Daoy (cell line): ENCODE measurements around the gene RNU1-2. TPM values are rescaled to one million over a fixed set of nuclear protein-coding genes. Genes with fewer than 3 reads are reported as not detected.
"Not testable (repeated sequence)": the region's sequence is repeated elsewhere in the genome, so short reads cannot be mapped to it uniquely, and the experiment has no call there.

Experiments used
- DNase-seq: peaks from one replicate; pipeline ENCODE4 v3.0.0-alpha.2; 2015; ENCODE audit warnings: low read depth
- total RNA-seq: library from RNA; depleted of rRNA; stranded (reverse); fragments of >200 nt; shearing (Covaris generic); gene quantifications from 2 replicates; pipeline ENCODE4 v1.2.3, GENCODE V29; 2014; rRNA removed

The RNU1-2 gene
- total RNA-seq, 1 experiment from 2014 or later = 832 TPM

GRCh38 chr1:16925635-16926490 is 30.1 kb downstream of the RNU1-2 start:
- DNase-seq = no peak

- DNase-seq = peak; percentile 63
Measured at GRCh38 chr1:16926491-16927073, 30.8 kb downstream of the RNU1-2 start.

- no peak for DNase-seq
Measured at GRCh38 chr1:16927256-16927655, 31.5 kb downstream of the RNU1-2 start.

GRCh38 chr1:16927711-16928485 is 32.1 kb downstream of the RNU1-2 start:
- DNase-seq = no peak

- DNase-seq = not testable (repeated sequence)
Measured at GRCh38 chr1:16929146-16930041, 33.6 kb downstream of the RNU1-2 start.

- DNase-seq = not testable (repeated sequence)
Measured at GRCh38 chr1:16931206-16931934, 35.6 kb downstream of the RNU1-2 start.

GRCh38 chr1:16933945-16934344 is 38.2 kb downstream of the RNU1-2 start:
- DNase-seq = not testable (repeated sequence)

GRCh38 chr1:16936580-16936979 is 40.8 kb downstream of the RNU1-2 start:
- not testable (repeated sequence) for DNase-seq

- no peak for DNase-seq
Measured at GRCh38 chr1:16938351-16939321, 42.9 kb downstream of the RNU1-2 start.

- not testable (repeated sequence) for DNase-seq
Measured at GRCh38 chr1:16939386-16940180, 43.8 kb downstream of the RNU1-2 start.

GRCh38 chr1:16944038-16944437 is 48.3 kb downstream of the RNU1-2 start:
- DNase-seq = no peak

- not testable (repeated sequence) for DNase-seq
Measured at GRCh38 chr1:16945512-16945911, 49.7 kb downstream of the RNU1-2 start.

Other genes with a start within 250 kb of the RNU1-2 start
- gene RNU1-3, start 229.0 kb upstream of the RNU1-2 start, total RNA-seq = 306 and 832 TPM in 2 replicates
- gene RNU1-4, start 155.5 kb upstream of the RNU1-2 start, total RNA-seq = 306 and 832 TPM in 2 replicates
- gene CROCC, start 26.0 kb downstream of the RNU1-2 start, total RNA-seq = 30.6 and 31.3 TPM in 2 replicates
- 150 and 213 TPM in 2 replicates for gene MFAP2, start 84.6 kb downstream of the RNU1-2 start, total RNA-seq
- gene ATP13A2, start 115.9 kb downstream of the RNU1-2 start, total RNA-seq = 47.2 and 70.7 TPM in 2 replicates
- gene SDHB, start 158.1 kb downstream of the RNU1-2 start, total RNA-seq = 313 and 339 TPM in 2 replicates
- gene PADI2, start 223.5 kb downstream of the RNU1-2 start, total RNA-seq = 0.34 and 0.89 TPM in 2 replicates